ENCODE measurements around the gene ASIC1. TPM values are rescaled to one million over a fixed set of nuclear protein-coding genes. Genes with fewer than 3 reads are reported as not detected.
A peak's percentile ranks its signal among the peaks of the same experiment; 100 is the strongest.

The ASIC1 gene
- polyA plus RNA-seq, 3 donors, result not detected

DNA sequence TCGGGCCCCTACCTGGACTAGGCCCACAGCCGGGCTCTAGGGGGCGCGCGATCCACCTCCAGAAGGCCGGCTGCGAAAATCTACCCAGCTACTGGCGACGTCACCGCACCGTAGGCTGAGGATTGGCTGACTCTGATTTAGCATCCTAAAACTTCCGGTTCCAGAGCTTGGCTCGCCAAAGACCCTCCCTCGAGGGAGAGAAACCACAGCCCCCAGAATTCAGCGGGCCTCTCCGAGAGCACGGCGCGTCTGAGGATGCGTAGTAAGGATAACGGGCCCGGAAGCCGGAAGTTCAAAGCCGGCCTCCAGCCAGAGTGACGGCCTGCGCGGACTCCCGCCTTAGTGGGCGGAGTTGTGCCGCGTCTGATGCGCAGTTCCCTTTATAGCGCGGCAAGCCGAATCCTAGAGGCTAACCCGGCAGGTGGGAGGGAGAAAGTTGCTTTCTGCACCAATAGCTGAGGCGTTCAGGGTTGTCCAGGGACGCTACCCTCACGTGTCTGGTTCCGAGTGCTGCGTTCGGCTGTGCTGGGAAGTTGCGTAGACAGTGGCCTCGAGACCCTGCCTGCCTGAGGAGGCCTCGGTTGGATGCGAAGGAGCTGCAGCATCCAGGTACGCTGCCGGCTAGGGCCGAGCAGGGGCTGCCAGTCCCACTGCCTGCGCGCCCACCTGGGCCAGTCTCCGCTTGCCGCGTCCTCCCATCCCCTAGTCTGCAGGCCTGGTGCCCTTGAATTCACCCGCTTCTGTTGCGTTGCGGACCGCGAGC is 54.5 kb downstream of the ASIC1 start, which contains the start of gene COX14:
COX14 (plus strand) TSS at position 544 of the 763 bp plus-strand sequence. CDS start 7,808 bp downstream, outside the sequence.
- Histone ChIP-seq H3K4me2 (replicated peaks; ENCODE audit: extremely low read depth, low read length, poor library complexity, severe bottlenecking) (peak within 1 kb of the TSS; percentile 77), H3K9me3 (replicated peaks in 1 of 2; ENCODE audit: control insufficient read depth in 1 of 2, insufficient read depth in 1 of 2, low read length in 2 of 2) (no peaks in the 10 kb centered on the region), H3K4me3 (replicated peaks in 1 of 3; ENCODE audit: low read depth in 2 of 3, low read length in 3 of 3) (peak within 1 kb of the TSS; percentile 67 to 87 (median 82)), H3K79me2 (ENCODE audit: insufficient read depth, low read length) (peaks cover 43% of the 10 kb centered on the region), H3K4me1 (ENCODE audit: control insufficient read depth in 1 of 2, insufficient read depth in 2 of 2, low read length in 2 of 2) (peaks cover 16 to 23% of the 10 kb centered on the region in 2 donors), H4K20me1 (ENCODE audit: insufficient read depth, low read length) (peaks cover 27% of the 10 kb centered on the region), H3K27ac (ENCODE audit: low read depth in 1 of 2, low read length in 2 of 2) (peak within 1 kb of the TSS; percentile 98), H3K9ac (ENCODE audit: insufficient read depth, low read length, poor library complexity, severe bottlenecking) (peak within 1 kb of the TSS; percentile 96), H3K36me3 (replicated peaks in 1 of 2; ENCODE audit: control insufficient read depth in 1 of 2, insufficient read depth in 2 of 2, low read length in 2 of 2) (peaks cover 10 to 14% of the 10 kb centered on the region in 2 donors), H2AFZ (ENCODE audit: insufficient read depth, low read depth, low read length, poor library complexity, severe bottlenecking) (peak within 1 kb of the TSS; percentile 81), H3K27me3 (ENCODE audit: control insufficient read depth in 2 of 2, insufficient read depth in 2 of 2, low read length in 2 of 2) (no peaks in the 10 kb centered on the region)
- H3K4me3 Mint-ChIP-seq, result peak within 1 kb of the TSS; percentile 98 to 99
- H3K4me1 Mint-ChIP-seq, result peaks cover 26% of the 10 kb centered on the region
- H3K27me3 Mint-ChIP-seq (ENCODE audit: low read depth in 3 of 3), result peaks cover 0 to 6% (median 2%) of the 10 kb centered on the region in 3 donors
- DNase-seq, result peak; percentile 99 to 100 (median 99)
- 0% methylated on average over 56 of the region's 59 CpGs for WGBS (ENCODE audit: insufficient coverage)
- intact Hi-C loops (cut with micrococcal nuclease), result loop anchor here (2.0 to 5.0 kb wide), 2 partner anchors 55 to 63 kb away; partner anchors contain the start of gene CERS5 (in 1 of the 2)
- TF ChIP-seq, protein P1, sequence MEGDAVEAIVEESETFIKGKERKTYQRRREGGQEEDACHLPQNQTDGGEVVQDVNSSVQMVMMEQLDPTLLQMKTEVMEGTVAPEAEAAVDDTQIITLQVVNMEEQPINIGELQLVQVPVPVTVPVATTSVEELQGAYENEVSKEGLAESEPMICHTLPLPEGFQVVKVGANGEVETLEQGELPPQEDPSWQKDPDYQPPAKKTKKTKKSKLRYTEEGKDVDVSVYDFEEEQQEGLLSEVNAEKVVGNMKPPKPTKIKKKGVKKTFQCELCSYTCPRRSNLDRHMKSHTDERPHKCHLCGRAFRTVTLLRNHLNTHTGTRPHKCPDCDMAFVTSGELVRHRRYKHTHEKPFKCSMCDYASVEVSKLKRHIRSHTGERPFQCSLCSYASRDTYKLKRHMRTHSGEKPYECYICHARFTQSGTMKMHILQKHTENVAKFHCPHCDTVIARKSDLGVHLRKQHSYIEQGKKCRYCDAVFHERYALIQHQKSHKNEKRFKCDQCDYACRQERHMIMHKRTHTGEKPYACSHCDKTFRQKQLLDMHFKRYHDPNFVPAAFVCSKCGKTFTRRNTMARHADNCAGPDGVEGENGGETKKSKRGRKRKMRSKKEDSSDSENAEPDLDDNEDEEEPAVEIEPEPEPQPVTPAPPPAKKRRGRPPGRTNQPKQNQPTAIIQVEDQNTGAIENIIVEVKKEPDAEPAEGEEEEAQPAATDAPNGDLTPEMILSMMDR (IDR thresholded peaks at IDR 0.05), result peak; percentile 17
- peak within 1 kb of the TSS; percentile 98 to 100 (median 99) for H3K27ac Mint-ChIP-seq
- no peaks in the 10 kb centered on the region for H3K9me3 Mint-ChIP-seq
- H3K36me3 Mint-ChIP-seq, result peaks cover 18 to 26% of the 10 kb centered on the region in 2 donors

DNA sequence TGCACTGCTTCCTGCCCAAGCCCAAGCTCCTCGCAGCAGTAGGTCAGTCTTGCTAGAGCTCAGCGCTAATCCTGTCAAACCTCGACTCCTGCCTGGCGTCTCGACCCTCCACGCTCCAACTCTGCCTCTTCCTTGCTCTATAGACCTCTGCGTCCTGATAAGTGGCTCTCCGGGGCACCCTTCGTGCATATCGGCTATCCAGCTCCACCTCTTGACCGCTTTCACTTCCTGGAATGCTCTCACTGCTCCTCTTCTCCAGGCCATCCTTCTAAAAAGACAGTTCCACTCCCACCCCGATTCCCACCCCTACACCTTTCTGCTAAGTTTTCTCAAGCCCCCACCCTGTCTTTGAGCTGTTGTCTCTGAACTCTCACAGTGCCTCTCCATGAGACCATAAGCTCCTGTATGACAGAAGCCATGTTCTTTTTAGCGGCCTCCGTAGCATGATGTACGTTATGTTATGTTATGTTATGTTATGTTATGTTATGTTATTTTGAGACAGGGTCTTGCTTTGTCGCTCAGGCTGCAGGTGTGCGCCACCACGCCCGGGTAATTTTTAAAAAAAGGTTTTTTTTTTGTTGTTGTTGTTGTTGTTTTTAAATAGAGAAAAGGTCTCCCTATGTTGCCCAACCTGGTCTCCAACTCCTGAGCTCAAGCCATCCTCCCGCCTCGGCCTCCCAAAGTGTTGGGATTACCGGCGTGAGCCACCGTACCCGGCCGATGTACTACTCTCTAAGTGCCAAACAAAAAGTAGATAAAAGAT is 55.2 kb downstream of the ASIC1 start:
- Mint-ChIP-seq H3K4me1 (peaks cover 26% of the 10 kb centered on the region), H3K9me3 (no peaks in the 10 kb centered on the region), H3K27me3 (ENCODE audit: low read depth in 3 of 3) (peaks cover 0 to 6% (median 0%) of the 10 kb centered on the region in 3 donors), H3K27ac (peak overlapping the region; percentile 98 to 100 (median 99)), H3K4me3 (peak overlapping the region; percentile 98 to 99), H3K36me3 (peaks cover 20 to 34% of the 10 kb centered on the region in 2 donors)
- Histone ChIP-seq H3K4me1 (ENCODE audit: control insufficient read depth in 1 of 2, insufficient read depth in 2 of 2, low read length in 2 of 2) (peaks cover 16 to 23% of the 10 kb centered on the region in 2 donors), H3K9ac (ENCODE audit: insufficient read depth, low read length, poor library complexity, severe bottlenecking) (peak overlapping the region; percentile 96), H2AFZ (ENCODE audit: insufficient read depth, low read depth, low read length, poor library complexity, severe bottlenecking) (peak overlapping the region; percentile 81), H3K9me3 (replicated peaks in 1 of 2; ENCODE audit: control insufficient read depth in 1 of 2, insufficient read depth in 1 of 2, low read length in 2 of 2) (no peaks in the 10 kb centered on the region), H3K4me2 (replicated peaks; ENCODE audit: extremely low read depth, low read length, poor library complexity, severe bottlenecking) (peak overlapping the region; percentile 77), H3K27me3 (ENCODE audit: control insufficient read depth in 2 of 2, insufficient read depth in 2 of 2, low read length in 2 of 2) (no peaks in the 10 kb centered on the region), H3K79me2 (ENCODE audit: insufficient read depth, low read length) (peaks cover 51% of the 10 kb centered on the region), H3K36me3 (replicated peaks in 1 of 2; ENCODE audit: control insufficient read depth in 1 of 2, insufficient read depth in 2 of 2, low read length in 2 of 2) (peaks cover 14% of the 10 kb centered on the region in 2 donors), H3K4me3 (replicated peaks in 1 of 3; ENCODE audit: low read depth in 2 of 3, low read length in 3 of 3) (peak overlapping the region; percentile 67 to 87 (median 82)), H3K27ac (ENCODE audit: low read depth in 1 of 2, low read length in 2 of 2) (peak overlapping the region; percentile 98), H4K20me1 (ENCODE audit: insufficient read depth, low read length) (peaks cover 35% of the 10 kb centered on the region)
- TF ChIP-seq, protein P1 (IDR thresholded peaks at IDR 0.05), result no peak
- DNase-seq, result peak in 2 of 3 donors; percentile 32 to 51
- intact Hi-C loops (cut with micrococcal nuclease), result loop anchor here (2.0 to 5.0 kb wide), 2 partner anchors 55 to 62 kb away; partner anchors contain the start of gene CERS5 (in 1 of the 2)
- WGBS (ENCODE audit: insufficient coverage), result 5% methylated on average over 17 of the region's 26 CpGs

All from CD14-positive monocyte (primary cell).